ENCODE results near the gene ZNF23. TPM values are rescaled to one million over a fixed set of nuclear protein-coding genes. Genes with fewer than 3 reads are reported as not detected.
A peak's percentile ranks its signal among the peaks of the same experiment; 100 is the strongest.

ZNF23 gene
- total RNA-seq, 1 experiment from 2014 or later: 9.6 TPM

- Mint-ChIP-seq H3K9me3 (peaks cover 24% of the 10 kb centered on the region in 2 experiments), H3K4me3 (no peak within 1 kb of the TSS), H3K27ac (no peak within 1 kb of the TSS; a peak in 1 of 7 replicates), H3K4me1 (peaks cover 0 to 3% of the 10 kb centered on the region in 2 experiments; a peak in 1 of 4 replicates), H3K36me3 (ENCODE audit: insufficient read depth in 1 of 3, low read depth in 3 of 3) (peaks cover 4 to 9% (median 8%) of the 10 kb centered on the region in 3 experiments; a peak in 5 of 7 replicates), H3K27me3 (ENCODE audit: low read depth) (peaks cover 20% of the 10 kb centered on the region)
- Histone ChIP-seq H3K9me3 (ENCODE audit: control insufficient read depth, low read depth, low read length) (peaks cover 7% of the 10 kb centered on the region), H3K9ac (ENCODE audit: extremely low read depth, insufficient read length, low read length) (no peak within 1 kb of the TSS), H3K4me1 (ENCODE audit: insufficient read depth, low read length) (no peaks in the 10 kb centered on the region), H2BK120ac (ENCODE audit: low read depth, low read length, poor library complexity, severe bottlenecking) (no peak within 1 kb of the TSS), H3T11ph (ENCODE audit: low read length) (no peak within 1 kb of the TSS), H3K79me1 (ENCODE audit: insufficient read depth, low read depth, low read length, poor library complexity, severe bottlenecking) (no peaks in the 10 kb centered on the region), H3K14ac (ENCODE audit: insufficient read depth, low read length) (no peak within 1 kb of the TSS), H4K8ac (replicated peaks; ENCODE audit: insufficient read length, low read depth, low read length) (no peak within 1 kb of the TSS), H2BK5ac (ENCODE audit: insufficient read length, low read length) (no peak within 1 kb of the TSS), H3K23ac (ENCODE audit: insufficient read length, low read depth, low read length) (no peak within 1 kb of the TSS), H2BK15ac (ENCODE audit: low read depth, low read length) (no peak within 1 kb of the TSS), H2BK12ac (ENCODE audit: insufficient read length, low read depth, low read length) (no peak within 1 kb of the TSS), H4K91ac (ENCODE audit: insufficient read length, low read depth, low read length) (no peak within 1 kb of the TSS), H2AK5ac (ENCODE audit: insufficient read length, low read length) (no peak within 1 kb of the TSS), H3K18ac (ENCODE audit: insufficient read length, low read depth, low read length) (peak within 1 kb of the TSS; percentile 59), H3K79me2 (ENCODE audit: insufficient read depth, low read length) (no peaks in the 10 kb centered on the region), H3K27me3 (ENCODE audit: insufficient read depth, low read length) (no peaks in the 10 kb centered on the region), H3K27ac (ENCODE audit: insufficient read length, low read depth, low read length) (no peak within 1 kb of the TSS), H3K4me2 (ENCODE audit: insufficient read depth, insufficient read length, low read length) (no peak within 1 kb of the TSS), H3K56ac (ENCODE audit: insufficient read length, low read depth, low read length) (no peak within 1 kb of the TSS), H2BK20ac (ENCODE audit: low read depth, low read length, poor library complexity, severe bottlenecking) (no peak within 1 kb of the TSS), H3K4ac (ENCODE audit: low read depth, low read length) (no peak within 1 kb of the TSS), H2AFZ (ENCODE audit: low read length) (no peak within 1 kb of the TSS), H4K5ac (ENCODE audit: insufficient read length, low read depth, low read length) (no peak within 1 kb of the TSS), H3K23me2 (ENCODE audit: insufficient read length, low read depth, low read length, poor library complexity, severe bottlenecking) (no peaks in the 10 kb centered on the region), H4K20me1 (ENCODE audit: control insufficient read depth, insufficient read depth, insufficient read length) (no peaks in the 10 kb centered on the region)
- no peak for DNase-seq
- no CpG with 5 or more reads among the region's 13 CpGs for WGBS (ENCODE audit: extremely low coverage, insufficient read length, low lambda C conversion rate)
- TF ChIP-seq CTCF (conservative IDR thresholded peaks at IDR 0.05): no peak
Observed at GRCh38 chr16:71442051-71442440, 20.0 kb downstream of the ZNF23 start, which contains the start of gene TLE7. TLE7 (minus strand) TSS chr16:71442054; CDS start chr16:71433324, 8,730 bp downstream.
